H1 (cell line): Measurements from ENCODE around the gene SH3D19. TPM values are rescaled to one million over a fixed set of nuclear protein-coding genes. Genes with fewer than 3 reads are reported as not detected.

ENCODE experiments used
- CBX8 ChIP-seq: fragments of 300-800, 300-1000 bp; sonication (generic); IDR thresholded peaks from 2 replicates; pipeline ENCODE4 v1.7.1; 2016; ENCODE audit warnings: low read depth, low read length, borderline replicate concordance
- CREB1 ChIP-seq: IDR thresholded peaks from 2 replicates; pipeline ENCODE4 v1.6.1; 2012; ENCODE audit warnings: inconsistent platforms
- EP300 ChIP-seq, 2 experiments: IDR thresholded peaks; 1 replicate in 1 of 2; 2 replicates in 1 of 2; pipeline ENCODE4 v1.6.1; 2011 to 2012; ENCODE audit warnings: low read depth in 2 of 2, low read length in 2 of 2, mild to moderate bottlenecking in 2 of 2, borderline replicate concordance in 1 of 2, inconsistent platforms in 1 of 2, moderate library complexity in 1 of 2
- HDAC2 ChIP-seq, 2 experiments: fragments of 300-600 bp in 1 of 2; sonication (generic) in 1 of 2; IDR thresholded peaks; 2 replicates each; pipeline ENCODE4 v1.6.1; 2011 to 2012; ENCODE audit warnings: low read depth in 2 of 2, low read length in 2 of 2, mild to moderate bottlenecking in 2 of 2, moderate library complexity in 2 of 2, borderline replicate concordance in 1 of 2, inconsistent platforms in 1 of 2
- NANOG ChIP-seq: IDR thresholded peaks from 2 replicates; pipeline ENCODE4 v1.6.1; 2011; ENCODE audit warnings: low read length, low read depth, mild to moderate bottlenecking, inconsistent platforms; ENCODE audit not compliant: insufficient read depth, poor library complexity, severe bottlenecking
- POLR2AphosphoS5 ChIP-seq: IDR thresholded peaks from 2 replicates; pipeline ENCODE4 v1.6.1; 2011; ENCODE audit warnings: low read depth, low read length
- SAP30 ChIP-seq: fragments of 300-600 bp; sonication (generic); IDR thresholded peaks from 2 replicates; pipeline ENCODE4 v1.7.1; 2012; ENCODE audit warnings: low read length, moderate library complexity, mild to moderate bottlenecking, inconsistent platforms; ENCODE audit not compliant: insufficient read depth, insufficient replicate concordance
- SIX5 ChIP-seq: IDR thresholded peaks from 2 replicates; pipeline ENCODE4 v1.6.1; 2011; ENCODE audit warnings: mild to moderate bottlenecking, low read depth, low read length
- SP4 ChIP-seq: IDR thresholded peaks from 2 replicates; pipeline ENCODE4 v1.6.1; 2012; ENCODE audit warnings: low read length, inconsistent platforms
- TBP ChIP-seq: IDR thresholded peaks from 2 replicates; pipeline ENCODE4 v1.6.1; 2011; ENCODE audit warnings: low read depth, low read length, improper control_type of control experiment
- USF2 ChIP-seq: IDR thresholded peaks from 2 replicates; pipeline ENCODE4 v1.6.1; 2011; ENCODE audit warnings: low read length, improper control_type of control experiment
- YY1 ChIP-seq: IDR thresholded peaks from 2 replicates; pipeline ENCODE4 v1.6.1; 2011; ENCODE audit warnings: low read depth, mild to moderate bottlenecking, low read length
- polyA plus RNA-seq, 7 experiments: library from polyadenylated mRNA; depleted of rRNA in 3 of 7; stranded (reverse) in 5 of 7; unstranded in 2 of 7; fragments of >200 nt in 5 of 7; fragments of 200-250 nt in 2 of 7; gene quantifications; 1 replicate in 5 of 7; 2 replicates in 1 of 7; 4 replicates in 1 of 7; pipeline versions ENCODE4 v1.2.1 to v1.2.3, GENCODE V29; 2011 to 2013; ENCODE audit warnings: missing spikeins in 2 of 7, mixed read lengths in 2 of 7
- total RNA-seq: library from RNA; stranded (reverse); fragmentation: NEBNext Ultra II Directional; extraction: Animal tissue kit (Norgen Biotek cat#: 25700); gene quantifications from 2 replicates; pipeline ENCODE4 v1.2.1, GENCODE V29; 2021

Gene SH3D19
- total and polyA plus RNA-seq, 2 of the 8 experiments (the other 6 are each of a cell fraction or from before 2014, with no cell fraction given), result 11.7 to 51.3 TPM

DNA sequence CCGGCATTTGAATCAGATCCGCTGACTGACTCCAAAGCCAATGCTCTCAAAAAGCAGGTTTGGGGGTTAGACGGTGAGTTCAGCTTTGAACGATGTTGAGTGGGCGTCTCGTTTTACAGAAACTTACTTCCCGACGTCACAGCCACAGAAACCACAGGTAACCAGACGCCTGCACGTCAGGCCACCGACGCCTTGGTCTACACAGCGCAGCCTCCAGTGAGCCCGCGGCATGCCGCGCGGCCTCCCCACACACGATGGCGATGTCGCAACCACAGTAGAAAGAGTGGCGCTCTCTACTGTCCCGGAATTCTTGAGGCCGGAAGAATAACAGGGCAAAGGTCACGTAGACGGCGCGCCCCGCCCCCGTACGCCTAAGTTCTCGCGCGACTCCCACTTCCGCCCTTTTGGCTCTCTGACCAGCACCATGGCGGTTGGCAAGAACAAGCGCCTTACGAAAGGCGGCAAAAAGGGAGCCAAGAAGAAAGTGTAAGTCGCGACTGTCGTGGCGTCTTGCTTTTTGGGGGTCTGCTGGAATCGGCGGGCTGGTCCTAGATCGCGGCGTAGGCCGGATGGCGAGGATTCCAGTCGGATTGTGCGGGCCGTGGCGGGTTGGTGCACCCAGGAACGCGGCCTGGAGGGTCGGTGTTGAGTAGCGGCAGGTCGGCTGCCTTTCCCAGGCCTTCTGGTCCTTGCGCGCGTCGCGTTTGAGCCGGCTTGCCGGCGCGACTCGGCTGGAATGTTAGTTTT lies 226.0 kb downstream of the SH3D19 start, which contains the start of gene RPS3A (continued):
- peak in 1 of 2 experiments; percentile 90; a peak in 2 of 3 replicates for TF ChIP-seq EP300 (IDR thresholded peaks at IDR 0.05; ENCODE audit: borderline replicate concordance in 1 of 2, low read depth in 2 of 2, low read length in 2 of 2)
- TF ChIP-seq YY1, result peak; percentile 85
- no peak for TF ChIP-seq SAP30
- peak; percentile 14 for TF ChIP-seq NANOG
- 0 out of 4 replicates have a peak, but pooled peaks of 1 of the 2 experiments have one; percentile 15 for TF ChIP-seq HDAC2 (IDR thresholded peaks at IDR 0.05; ENCODE audit: borderline replicate concordance in 1 of 2, low read depth in 2 of 2, low read length in 2 of 2)
- peak; percentile 92 for TF ChIP-seq CREB1
- no peak for TF ChIP-seq CBX8
- TF ChIP-seq POLR2AphosphoS5, result peak; percentile 99
- TF ChIP-seq TBP, result peak; percentile 98
- no peak for TF ChIP-seq USF2
- TF ChIP-seq SIX5, result no peak
- TF ChIP-seq SP4, result peak; percentile 55; the same call in 1 of the 2 replicates
